KBM-7 (cell line): Measurements from ENCODE around the gene IDUA.

Experiments
- DNase-seq: peaks from one replicate; pipeline ENCODE4 v3.0.0-alpha.2; 2015
- in situ Hi-C: fragments of 300-500 bp; cut with MboI; formaldehyde crosslinking; loops from 2 replicates; pipeline ENCODE4 v1.14.3; 2020; ENCODE audit warnings: low sequenced_read_pairs, low pct_unique_long_range_greater_than_20kb, mixed read lengths

The IDUA gene

GRCh38 chr4:1009542-1010394 is 22.9 kb downstream of the IDUA start:
- in situ Hi-C loops: no loop called here
- peak; percentile 55 for DNase-seq

GRCh38 chr4:1010395-1011021 is 23.7 kb downstream of the IDUA start:
- DNase-seq: peak; percentile 66
- in situ Hi-C loops: no loop called here

- in situ Hi-C loops: no loop called here
- peak; percentile 51 for DNase-seq
Observed at GRCh38 chr4:1011022-1011665, 24.3 kb downstream of the IDUA start, which contains the start of gene FGFRL1. TSS of gene FGFRL1 (plus strand) at chr4:1011626. CDS start at chr4:1012486, 860 bp downstream.

- in situ Hi-C loops: no loop called here
- no peak for DNase-seq
Observed at GRCh38 chr4:1011666-1012033, 24.8 kb downstream of the IDUA start.

- in situ Hi-C loops: no loop called here
- peak; percentile 44 for DNase-seq
Observed at GRCh38 chr4:1012034-1012739, 25.3 kb downstream of the IDUA start.

GRCh38 chr4:1013225-1014073 is 26.6 kb downstream of the IDUA start:
- in situ Hi-C loops: no loop called here
- no peak for DNase-seq

GRCh38 chr4:1014291-1015167 is 27.7 kb downstream of the IDUA start:
- in situ Hi-C loops: no loop called here
- no peak for DNase-seq

GRCh38 chr4:1015179-1015578 is 28.3 kb downstream of the IDUA start:
- no peak for DNase-seq
- in situ Hi-C loops: no loop called here

GRCh38 chr4:1015746-1016145 is 28.9 kb downstream of the IDUA start:
- in situ Hi-C loops: no loop called here
- no peak for DNase-seq

- DNase-seq: no peak
- in situ Hi-C loops: no loop called here
Observed at GRCh38 chr4:1017211-1017610, 30.4 kb downstream of the IDUA start.

GRCh38 chr4:1017706-1018105 is 30.9 kb downstream of the IDUA start:
- DNase-seq: no peak
- in situ Hi-C loops: no loop called here

GRCh38 chr4:1018147-1019020 is 31.5 kb downstream of the IDUA start:
- DNase-seq: no peak
- in situ Hi-C loops: no loop called here

- in situ Hi-C loops: no loop called here
- DNase-seq: no peak
Observed at GRCh38 chr4:1019320-1019719, 32.5 kb downstream of the IDUA start.

GRCh38 chr4:1019729-1020470 is 33.1 kb downstream of the IDUA start:
- in situ Hi-C loops: no loop called here
- DNase-seq: no peak

- in situ Hi-C loops: no loop called here
- DNase-seq: no peak
Observed at GRCh38 chr4:1021386-1022050, 34.7 kb downstream of the IDUA start.
